H1 (cell line): Measurements from ENCODE around the gene ADSS1.

Experiments
- CTCF ChIP-seq, 3 experiments: IDR thresholded peaks; 1 replicate in 2 of 3; 2 replicates in 1 of 3; pipeline versions ENCODE4 v1.5.1 to v1.6.1; 2011; ENCODE audit warnings: low read length in 3 of 3, mild to moderate bottlenecking in 3 of 3, inconsistent platforms in 2 of 3, low read depth in 1 of 3, moderate library complexity in 1 of 3; ENCODE audit not compliant: insufficient read depth in 1 of 3; ENCODE audit errors: control extremely low read depth in 1 of 3
- EP300 ChIP-seq, 2 experiments: IDR thresholded peaks; 1 replicate in 1 of 2; 2 replicates in 1 of 2; pipeline ENCODE4 v1.6.1; 2011 to 2012; ENCODE audit warnings: low read depth in 2 of 2, low read length in 2 of 2, mild to moderate bottlenecking in 2 of 2, borderline replicate concordance in 1 of 2, inconsistent platforms in 1 of 2, moderate library complexity in 1 of 2
- EZH2 ChIP-seq: fragments of 200-600 bp; sonication (generic); IDR thresholded peaks from 2 replicates; pipeline ENCODE4 v1.7.1; 2012; ENCODE audit warnings: low read depth, mild to moderate bottlenecking, moderate library complexity, low read length, inconsistent platforms; ENCODE audit not compliant: severe bottlenecking
- HDAC2 ChIP-seq, 2 experiments: fragments of 300-600 bp in 1 of 2; sonication (generic) in 1 of 2; IDR thresholded peaks; 2 replicates each; pipeline ENCODE4 v1.6.1; 2011 to 2012; ENCODE audit warnings: low read depth in 2 of 2, low read length in 2 of 2, mild to moderate bottlenecking in 2 of 2, moderate library complexity in 2 of 2, borderline replicate concordance in 1 of 2, inconsistent platforms in 1 of 2
- JUND ChIP-seq: IDR thresholded peaks from 2 replicates; pipeline ENCODE4 v1.6.1; 2011; ENCODE audit warnings: mild to moderate bottlenecking, improper control_type of control experiment, low read length
- MAX ChIP-seq: IDR thresholded peaks from 2 replicates; pipeline ENCODE4 v1.6.1; 2012; ENCODE audit warnings: inconsistent platforms
- POLR2AphosphoS5 ChIP-seq: IDR thresholded peaks from 2 replicates; pipeline ENCODE4 v1.6.1; 2011; ENCODE audit warnings: low read depth, low read length
- RAD21 ChIP-seq, 2 experiments: IDR thresholded peaks in 1 of 2; conservative IDR thresholded peaks in 1 of 2; 2 replicates each; pipeline ENCODE4 v1.6.1; 2011; ENCODE audit warnings: low read depth in 2 of 2, low read length in 2 of 2, improper control_type of control experiment in 1 of 2, inconsistent platforms in 1 of 2, mild to moderate bottlenecking in 1 of 2, moderate library complexity in 1 of 2
- RBBP5 ChIP-seq: IDR thresholded peaks from 2 replicates; pipeline ENCODE4 v1.7.1; 2012; ENCODE audit warnings: low read depth, mild to moderate bottlenecking, inconsistent platforms, low read length, moderate library complexity, borderline replicate concordance
- SIN3A ChIP-seq, 2 experiments: IDR thresholded peaks in 1 of 2; conservative IDR thresholded peaks in 1 of 2; 2 replicates each; pipeline ENCODE4 v1.6.1; 2011 to 2012; ENCODE audit warnings: low read length in 2 of 2, improper control_type of control experiment in 1 of 2, low read depth in 1 of 2, mild to moderate bottlenecking in 1 of 2
- TEAD4 ChIP-seq: IDR thresholded peaks from 2 replicates; pipeline ENCODE4 v1.6.1; 2012; ENCODE audit warnings: low read depth, low read length, inconsistent platforms, mixed read lengths
- YY1 ChIP-seq: IDR thresholded peaks from 2 replicates; pipeline ENCODE4 v1.6.1; 2011; ENCODE audit warnings: low read depth, mild to moderate bottlenecking, low read length
- ZNF274 ChIP-seq: IDR thresholded peaks from 2 replicates; pipeline ENCODE4 v1.7.0; 2012; ENCODE audit warnings: low read length, borderline replicate concordance; ENCODE audit errors: extremely low read depth

GRCh38 chr14:104756477-104757237 lies 32.6 kb downstream of the ADSS1 start:
- TF ChIP-seq RAD21 (IDR thresholded peaks at IDR 0.05 in 1 of 2, conservative IDR thresholded peaks at IDR 0.05 in 1 of 2; ENCODE audit: low read depth in 2 of 2, low read length in 2 of 2) = no peak
- TF ChIP-seq MAX = no peak
- TF ChIP-seq POLR2AphosphoS5 = no peak
- TF ChIP-seq HDAC2 (IDR thresholded peaks at IDR 0.05; ENCODE audit: borderline replicate concordance in 1 of 2, low read depth in 2 of 2, low read length in 2 of 2) = no peak
- TF ChIP-seq CTCF (IDR thresholded peaks at IDR 0.05; ENCODE audit: control extremely low read depth in 1 of 3, insufficient read depth in 1 of 3, low read depth in 1 of 3, low read length in 3 of 3) = no peak
- no peak for TF ChIP-seq EZH2
- TF ChIP-seq JUND = no peak
- TF ChIP-seq SIN3A (conservative IDR thresholded peaks at IDR 0.05 in 1 of 2, IDR thresholded peaks at IDR 0.05 in 1 of 2; ENCODE audit: low read depth in 1 of 2, low read length in 2 of 2) = no peak
- TF ChIP-seq EP300 (IDR thresholded peaks at IDR 0.05; ENCODE audit: borderline replicate concordance in 1 of 2, low read depth in 2 of 2, low read length in 2 of 2) = no peak
- TF ChIP-seq ZNF274 = no peak
- no peak for TF ChIP-seq TEAD4
- no peak for TF ChIP-seq YY1
- TF ChIP-seq RBBP5 = no peak
